SJSA1 (cell line): Measurements from ENCODE around the gene RUFY2. TPM values are rescaled to one million over a fixed set of nuclear protein-coding genes. Genes with fewer than 3 reads are reported as not detected.
"Not testable (repeated sequence)": the region's sequence is repeated elsewhere in the genome, so short reads cannot be mapped to it uniquely, and the experiment has no call there.

ENCODE experiments used
- DNase-seq, 2 experiments: peaks; one replicate each; pipeline ENCODE4 v3.0.0-alpha.2; 2015 to 2020; ENCODE audit warnings: low spot score in 2 of 2, low read depth in 1 of 2
- H3K27ac ChIP-seq: fragments of 250-450 bp; sonication (Bioruptor Pico); 2 replicates; pipeline ENCODE4 v1.5.1; 2020; ENCODE audit warnings: mild to moderate bottlenecking, moderate library complexity
- H3K27me3 ChIP-seq: fragments of 250-450 bp; sonication (Bioruptor Pico); replicated peaks from 2 replicates; pipeline ENCODE4 v1.5.1; 2020; ENCODE audit warnings: mild to moderate bottlenecking, moderate library complexity
- H3K36me3 ChIP-seq: fragments of 250-450 bp; sonication (Bioruptor Pico); 2 replicates; pipeline ENCODE4 v1.5.1; 2020; ENCODE audit warnings: mild to moderate bottlenecking
- H3K4me1 ChIP-seq: fragments of 250-450 bp; sonication (Bioruptor Pico); replicated peaks from 2 replicates; pipeline ENCODE4 v1.6.1; 2021; ENCODE audit warnings: mild to moderate bottlenecking
- H3K4me3 ChIP-seq: fragments of 250-450 bp; sonication (Bioruptor Pico); 2 replicates; pipeline ENCODE4 v1.5.1; 2020; ENCODE audit warnings: mild to moderate bottlenecking
- H3K9me3 ChIP-seq: fragments of 250-450 bp; sonication (Bioruptor Pico); replicated peaks from 2 replicates; pipeline ENCODE4 v1.5.1; 2020; ENCODE audit warnings: mild to moderate bottlenecking
- total RNA-seq: library from RNA; depleted of rRNA; stranded (reverse); fragments of >200 nt; shearing (Covaris generic); gene quantifications from 2 replicates; pipeline ENCODE4 v1.2.3, GENCODE V29; 2014

RUFY2 gene
- total RNA-seq, 1 experiment from 2014 or later, result 21.8 TPM

- Histone ChIP-seq H3K27me3 (no peaks in the 10 kb centered on the region), H3K9me3 (no peaks in the 10 kb centered on the region; the same call in 1 of the 2 replicates), H3K4me1 (peaks cover 37% of the 10 kb centered on the region), H3K4me3 (no peak overlapping the region), H3K36me3 (peaks cover 10% of the 10 kb centered on the region), H3K27ac (peak overlapping the region; percentile 70)
- peak in 1 of 2 experiments; percentile 67 for DNase-seq
These were observed 78.9 kb downstream of the RUFY2 start for GRCh38 chr10:68327889-68328786.

- not testable (repeated sequence) for H3K4me3 ChIP-seq, H3K9me3 ChIP-seq, H3K27ac ChIP-seq, H3K27me3 ChIP-seq, DNase-seq, H3K36me3 ChIP-seq
- H3K4me1 ChIP-seq, result peaks cover 16% of the 10 kb centered on the region
These were observed 82.7 kb downstream of the RUFY2 start for GRCh38 chr10:68324396-68324795.

GRCh38 chr10:68318331-68319059, 88.6 kb downstream of the RUFY2 start:
- no peaks in the 10 kb centered on the region for H3K4me1 ChIP-seq
- 0 out of 2 replicates have a peak, but pooled peaks cover 9% of the 10 kb centered on the region for H3K9me3 ChIP-seq
- no peaks in the 10 kb centered on the region for H3K27me3 ChIP-seq
- DNase-seq, result no peak
- H3K27ac ChIP-seq, result no peak overlapping the region
- H3K36me3 ChIP-seq, result no peaks in the 10 kb centered on the region
- H3K4me3 ChIP-seq, result no peak overlapping the region

- Histone ChIP-seq H3K36me3 (no peaks in the 10 kb centered on the region), H3K9me3 (0 out of 2 replicates have a peak, but pooled peaks cover 9% of the 10 kb centered on the region), H3K27me3 (no peaks in the 10 kb centered on the region), H3K27ac (no peak overlapping the region), H3K4me1 (no peaks in the 10 kb centered on the region), H3K4me3 (no peak overlapping the region)
- DNase-seq, result no peak
These were observed 91.5 kb downstream of the RUFY2 start for GRCh38 chr10:68315582-68315981.

GRCh38 chr10:68314930-68315329, 92.1 kb downstream of the RUFY2 start:
- not testable (repeated sequence) for H3K27ac ChIP-seq, H3K4me1 ChIP-seq, H3K36me3 ChIP-seq, DNase-seq, H3K9me3 ChIP-seq, H3K4me3 ChIP-seq, H3K27me3 ChIP-seq

- H3K9me3 ChIP-seq, result no peaks in the 10 kb centered on the region
- H3K27me3 ChIP-seq, result no peaks in the 10 kb centered on the region
- H3K4me3 ChIP-seq, result no peak overlapping the region
- H3K36me3 ChIP-seq, result no peaks in the 10 kb centered on the region
- DNase-seq, result no peak
- no peaks in the 10 kb centered on the region for H3K4me1 ChIP-seq
- H3K27ac ChIP-seq, result no peak overlapping the region
These were observed 96.5 kb downstream of the RUFY2 start for GRCh38 chr10:68310531-68310930.

GRCh38 chr10:68305854-68306253, 101.2 kb downstream of the RUFY2 start:
- H3K27me3 ChIP-seq, result no peaks in the 10 kb centered on the region
- no peaks in the 10 kb centered on the region for H3K9me3 ChIP-seq
- no peak for DNase-seq
- H3K4me1 ChIP-seq, result no peaks in the 10 kb centered on the region
- H3K36me3 ChIP-seq, result no peaks in the 10 kb centered on the region; the same call in 1 of the 2 replicates
- H3K4me3 ChIP-seq, result no peak overlapping the region
- no peak overlapping the region for H3K27ac ChIP-seq

GRCh38 chr10:68303849-68304412, 103.1 kb downstream of the RUFY2 start:
- Histone ChIP-seq H3K36me3 (no peaks in the 10 kb centered on the region; the same call in 1 of the 2 replicates), H3K4me3 (no peak overlapping the region), H3K4me1 (no peaks in the 10 kb centered on the region), H3K9me3 (no peaks in the 10 kb centered on the region), H3K27me3 (no peaks in the 10 kb centered on the region), H3K27ac (no peak overlapping the region)
- no peak for DNase-seq

GRCh38 chr10:68302871-68303270, 104.2 kb downstream of the RUFY2 start:
- no peaks in the 10 kb centered on the region; the same call in 1 of the 2 replicates for H3K36me3 ChIP-seq
- no peaks in the 10 kb centered on the region for H3K4me1 ChIP-seq
- no peak overlapping the region for H3K4me3 ChIP-seq
- no peaks in the 10 kb centered on the region for H3K27me3 ChIP-seq
- DNase-seq, result no peak
- no peak overlapping the region for H3K27ac ChIP-seq
- H3K9me3 ChIP-seq, result no peaks in the 10 kb centered on the region

- Histone ChIP-seq H3K4me3 (no peak overlapping the region), H3K4me1 (no peaks in the 10 kb centered on the region), H3K36me3 (no peaks in the 10 kb centered on the region; the same call in 1 of the 2 replicates), H3K27me3 (no peaks in the 10 kb centered on the region), H3K9me3 (no peaks in the 10 kb centered on the region), H3K27ac (no peak overlapping the region)
- no peak for DNase-seq
These were observed 104.6 kb downstream of the RUFY2 start for GRCh38 chr10:68302503-68302823.

GRCh38 chr10:68301790-68302502, 105.1 kb downstream of the RUFY2 start:
- DNase-seq, result peak in 1 of 2 experiments; percentile 43
- Histone ChIP-seq H3K9me3 (no peaks in the 10 kb centered on the region), H3K4me3 (no peak overlapping the region), H3K4me1 (no peaks in the 10 kb centered on the region), H3K27ac (no peak overlapping the region), H3K27me3 (no peaks in the 10 kb centered on the region), H3K36me3 (no peaks in the 10 kb centered on the region; the same call in 1 of the 2 replicates)

- Histone ChIP-seq H3K4me3 (no peak overlapping the region), H3K36me3 (no peaks in the 10 kb centered on the region; the same call in 1 of the 2 replicates), H3K4me1 (no peaks in the 10 kb centered on the region), H3K27ac (no peak overlapping the region), H3K27me3 (no peaks in the 10 kb centered on the region), H3K9me3 (no peaks in the 10 kb centered on the region)
- no peak for DNase-seq
These were observed 105.8 kb downstream of the RUFY2 start for GRCh38 chr10:68301301-68301700.

GRCh38 chr10:68296843-68297663, 110.0 kb downstream of the RUFY2 start:
- no peaks in the 10 kb centered on the region for H3K27me3 ChIP-seq
- DNase-seq, result no peak
- H3K36me3 ChIP-seq, result no peaks in the 10 kb centered on the region; the same call in 1 of the 2 replicates
- no peak overlapping the region for H3K27ac ChIP-seq
- H3K4me1 ChIP-seq, result no peaks in the 10 kb centered on the region
- no peak overlapping the region for H3K4me3 ChIP-seq
- no peaks in the 10 kb centered on the region for H3K9me3 ChIP-seq
